Measurements from ENCODE around the gene CCDC187.

CCDC187 gene

GRCh38 chr9:136339173-136339957 is 35.5 kb upstream of the CCDC187 start:
- DNase-seq = peak; percentile 45

GRCh38 chr9:136338511-136338910 is 34.6 kb upstream of the CCDC187 start:
- no peak for DNase-seq

GRCh38 chr9:136337416-136338395 is 33.8 kb upstream of the CCDC187 start:
- DNase-seq = no peak

GRCh38 chr9:136336881-136337280 is 33.0 kb upstream of the CCDC187 start:
- no peak for DNase-seq

GRCh38 chr9:136336156-136336870 is 32.4 kb upstream of the CCDC187 start:
- DNase-seq = peak; percentile 62

- DNase-seq = no peak
Observed at GRCh38 chr9:136335296-136336155, 31.6 kb upstream of the CCDC187 start.

DNA sequence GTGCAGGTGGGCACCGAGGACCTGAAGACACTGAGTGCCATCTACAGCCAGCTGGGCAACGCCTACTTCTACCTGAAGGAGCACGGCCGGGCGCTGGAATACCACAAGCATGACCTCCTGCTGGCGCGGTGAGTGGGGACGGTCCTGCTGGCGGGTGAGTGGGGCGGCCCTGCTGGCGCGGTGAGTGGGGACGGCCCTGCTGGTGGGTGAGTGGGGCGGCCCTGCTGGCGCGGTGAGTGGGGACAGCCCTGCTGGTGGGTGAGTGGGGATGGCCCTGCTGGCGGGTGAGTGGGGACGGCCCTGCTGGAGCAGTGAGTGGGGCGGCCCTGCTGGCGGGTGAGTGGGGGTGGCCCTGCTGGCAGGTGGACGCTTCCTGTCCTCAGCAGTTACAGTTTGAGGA is 30.6 kb upstream of the CCDC187 start:
- DNase-seq = no peak

DNA sequence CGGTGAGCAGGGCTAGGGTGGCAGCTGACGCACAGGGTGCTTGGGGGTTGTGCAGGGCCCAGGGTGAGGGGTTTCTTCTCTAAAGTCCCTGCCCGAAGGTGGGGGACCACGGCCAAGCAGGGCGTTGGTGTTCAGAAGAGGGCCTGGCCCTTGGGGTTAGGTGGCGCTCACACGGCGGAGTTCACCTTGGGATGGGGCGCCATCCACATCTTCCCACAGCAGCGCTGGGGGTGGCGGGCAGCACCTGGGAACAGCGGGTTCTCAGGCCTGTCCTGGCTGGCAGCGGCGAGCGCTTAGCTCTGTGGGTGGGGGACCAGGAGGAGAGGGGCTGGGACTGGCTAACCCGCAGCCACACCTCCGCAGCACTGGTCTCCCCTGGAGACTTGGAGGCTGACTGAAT is 29.6 kb upstream of the CCDC187 start:
- DNase-seq = no peak

DNA sequence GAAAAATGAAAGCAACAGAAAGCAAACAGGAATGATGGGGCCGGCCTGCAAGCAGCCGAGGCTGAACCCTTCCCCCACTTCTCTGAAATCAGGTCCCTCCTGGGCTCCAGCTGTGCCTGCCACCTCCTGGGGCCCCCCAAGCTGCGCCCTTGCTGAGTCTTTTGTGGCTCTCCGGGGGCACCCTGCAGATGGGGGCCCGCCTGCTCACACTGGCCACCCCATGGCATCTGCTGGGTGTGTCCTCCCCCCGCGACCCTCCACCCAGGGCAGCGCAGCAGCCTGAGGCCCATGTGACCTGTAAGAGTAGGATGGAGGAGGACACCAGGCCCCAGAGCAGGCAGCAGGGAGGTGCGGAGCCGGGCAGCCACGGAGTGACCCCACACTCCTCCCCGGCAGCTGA is 29.2 kb upstream of the CCDC187 start:
- no peak for DNase-seq

- DNase-seq = no peak
Observed at GRCh38 chr9:136332482-136332983, 28.6 kb upstream of the CCDC187 start.

- no peak for DNase-seq
Observed at GRCh38 chr9:136331556-136332481, 27.9 kb upstream of the CCDC187 start.

DNA sequence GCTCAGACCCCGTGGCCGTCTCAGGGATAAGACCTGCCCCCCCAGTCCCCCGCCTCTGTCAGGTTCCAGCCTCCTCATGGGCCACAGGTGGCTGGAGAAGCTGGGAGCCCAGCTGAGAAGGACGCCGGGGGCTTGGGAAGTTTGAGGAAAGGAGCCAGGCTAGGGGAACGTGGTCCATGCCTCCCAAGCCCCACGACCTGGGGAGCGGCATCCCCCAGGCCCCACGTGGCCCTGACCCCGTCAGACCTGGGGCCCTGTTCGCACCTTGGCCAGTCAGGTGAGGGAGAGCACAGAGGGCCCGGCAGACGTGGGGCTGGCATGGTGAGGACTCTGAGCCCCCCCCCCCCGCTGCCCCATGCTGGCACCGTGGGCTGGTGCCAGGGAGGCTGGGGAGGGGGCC is 27.1 kb upstream of the CCDC187 start:
- no peak for DNase-seq

DNA sequence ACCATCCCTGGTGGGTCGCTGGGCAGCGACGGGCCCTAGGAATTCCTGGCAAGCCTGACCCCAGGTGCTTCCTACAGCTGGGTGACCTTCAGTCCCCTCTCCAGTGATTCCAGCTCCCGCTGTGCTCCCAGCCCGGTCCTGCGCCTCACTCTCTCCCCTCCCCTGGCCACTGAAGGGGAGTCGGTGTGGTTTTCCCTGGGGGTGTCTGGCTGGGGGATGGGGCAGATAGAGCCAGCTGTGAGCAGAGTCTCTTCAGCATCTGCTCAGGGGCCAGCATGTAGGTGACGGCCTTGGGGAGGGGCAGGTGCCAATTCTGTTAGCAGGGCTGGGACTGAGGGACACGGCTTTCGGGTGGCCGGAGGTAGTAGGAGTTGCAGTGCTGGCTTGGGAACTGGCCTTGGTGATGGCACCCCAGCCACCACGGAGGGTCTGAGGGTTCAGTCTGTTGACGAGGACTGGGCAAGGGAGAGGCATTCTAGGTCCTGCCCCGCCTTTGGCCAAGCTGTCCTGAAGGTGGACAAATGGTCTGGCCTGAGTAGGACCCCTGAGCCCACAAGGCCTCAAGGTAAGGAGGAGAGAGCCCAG is 26.6 kb upstream of the CCDC187 start:
- no peak for DNase-seq

DNA sequence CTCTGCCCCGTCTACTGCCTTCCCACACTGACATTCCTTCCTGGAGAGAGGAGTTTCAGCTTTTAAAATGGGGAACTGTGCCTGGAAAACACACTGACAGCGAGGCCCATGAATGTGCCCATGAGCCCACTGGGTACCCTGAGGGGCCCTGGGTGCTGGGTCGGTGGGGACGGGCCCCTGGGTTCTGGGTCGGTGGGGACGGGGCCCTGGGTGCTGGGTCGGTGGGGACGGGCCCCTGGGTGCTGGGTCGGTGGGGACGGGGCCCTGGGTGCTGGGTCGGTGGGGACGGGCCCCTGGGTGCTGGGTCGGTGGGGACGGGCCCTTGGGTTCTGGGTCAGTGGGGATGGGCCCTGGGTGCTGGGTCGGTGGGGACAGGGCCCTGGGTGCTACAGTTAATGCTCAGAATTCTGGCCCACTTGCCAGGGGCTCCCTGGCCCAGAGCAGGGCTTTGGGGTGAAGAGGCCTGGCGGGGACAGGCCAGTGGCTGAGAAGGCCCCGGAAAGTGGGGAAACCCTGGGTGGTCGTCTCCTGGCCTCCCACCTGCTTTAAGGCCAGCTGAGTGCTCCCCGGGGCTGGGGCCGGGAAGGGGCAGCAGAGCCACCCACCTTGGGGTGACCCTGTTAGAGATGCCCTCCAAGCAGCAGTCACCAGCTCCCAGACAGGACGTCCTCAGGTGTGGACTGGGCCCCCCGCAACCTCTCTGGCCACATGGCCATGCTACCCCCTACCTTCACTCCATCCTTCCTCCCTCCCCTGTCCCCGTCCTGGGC is 25.9 kb upstream of the CCDC187 start:
- DNase-seq = no peak

GRCh38 chr9:136329211-136329627 is 25.3 kb upstream of the CCDC187 start:
- DNase-seq = no peak

- peak; percentile 35 for DNase-seq
Observed at GRCh38 chr9:136328622-136329041, 24.7 kb upstream of the CCDC187 start.

DNA sequence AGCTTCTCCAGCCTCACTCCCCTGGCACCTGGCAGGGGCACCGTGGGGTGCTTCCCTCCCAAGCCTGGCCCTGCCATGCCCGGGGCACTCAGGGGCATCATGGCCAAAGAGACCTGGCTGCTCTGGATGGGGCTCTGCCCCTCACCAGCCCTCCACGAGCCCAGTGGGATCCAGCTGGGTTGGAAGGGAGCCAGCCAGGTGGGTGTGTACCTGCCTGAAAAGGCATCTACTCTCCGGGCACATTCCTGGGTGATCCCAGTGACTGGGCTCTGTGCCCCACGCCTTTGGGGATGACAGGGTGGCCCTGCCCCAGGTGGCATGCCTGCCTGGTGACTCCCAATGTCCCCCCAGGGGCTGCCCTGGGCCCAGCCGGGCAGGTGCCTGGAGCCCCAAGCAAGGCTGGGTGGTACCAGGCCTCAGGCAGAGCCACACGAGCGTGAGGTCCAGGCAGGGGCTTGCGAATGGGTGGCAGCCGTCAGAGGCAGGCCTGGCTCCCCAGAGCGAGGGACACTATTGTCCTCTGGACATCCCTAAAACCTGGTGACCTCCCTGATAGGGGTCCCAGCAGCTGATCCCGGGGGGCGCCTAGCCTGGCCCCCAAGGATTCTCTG is 24.2 kb upstream of the CCDC187 start:
- no peak for DNase-seq

DNA sequence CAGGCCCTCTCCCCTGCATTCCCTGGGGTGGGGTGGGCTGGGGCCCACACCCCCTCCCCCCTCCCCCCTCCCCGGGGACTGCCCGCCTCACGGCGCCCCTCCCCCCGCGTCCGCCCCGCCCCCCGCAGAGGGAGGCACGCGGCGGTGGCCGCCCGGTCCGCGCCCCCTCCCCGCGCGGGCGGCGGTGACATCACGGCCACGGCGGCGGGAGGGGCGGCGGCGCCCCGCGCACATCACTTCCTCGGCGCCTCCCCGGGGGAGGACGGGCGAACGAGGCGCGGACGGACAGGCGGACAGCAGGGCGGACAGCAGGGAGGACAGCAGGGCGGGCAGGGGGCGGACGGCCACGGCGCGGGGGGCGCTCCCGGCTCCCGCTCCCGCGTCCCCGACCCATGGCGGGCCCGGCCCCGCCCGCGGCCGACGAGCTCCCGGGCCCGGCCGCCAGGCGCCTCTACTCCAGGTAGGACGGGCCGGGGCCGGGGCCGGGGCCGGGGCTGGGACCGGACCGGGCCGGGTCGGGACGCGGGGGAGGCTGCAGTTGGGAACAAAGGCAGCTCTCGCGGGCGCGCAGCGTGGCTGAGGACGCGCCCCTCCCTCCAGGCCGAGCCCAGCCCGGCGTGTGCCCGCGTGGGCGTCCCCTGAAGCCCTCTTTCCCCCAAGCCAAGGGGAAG is 23.5 kb upstream of the CCDC187 start, which contains the start of gene GPSM1:
Gene GPSM1, plus strand, starts transcription at position 236 of the 671 bp plus-strand sequence. Its CDS starts 157 bp downstream, at position 393.
- DNase-seq = peak; percentile 74
